Peyer's patch (tissue), 4 donors: ENCODE data around the gene CDH4.

Source experiments
- CTCF ChIP-seq, 6 experiments: fragments of 450-650 bp in 4 of 6; fragments of 200-600 bp in 2 of 6; sonication (generic) in 1 of 6; IDR thresholded peaks; one replicate each; pipeline ENCODE4 v1.5.1; 2017 to 2019; ENCODE audit warnings: antibody characterized with exemption in 6 of 6, mild to moderate bottlenecking in 3 of 6, moderate library complexity in 1 of 6
- POLR2A ChIP-seq, 2 donors: fragments of 450-650 bp; IDR thresholded peaks; one replicate each; pipeline ENCODE4 v1.5.1; 2017; ENCODE audit warnings: antibody characterized with exemption in 2 of 2, mild to moderate bottlenecking in 2 of 2, moderate library complexity in 2 of 2

DNA sequence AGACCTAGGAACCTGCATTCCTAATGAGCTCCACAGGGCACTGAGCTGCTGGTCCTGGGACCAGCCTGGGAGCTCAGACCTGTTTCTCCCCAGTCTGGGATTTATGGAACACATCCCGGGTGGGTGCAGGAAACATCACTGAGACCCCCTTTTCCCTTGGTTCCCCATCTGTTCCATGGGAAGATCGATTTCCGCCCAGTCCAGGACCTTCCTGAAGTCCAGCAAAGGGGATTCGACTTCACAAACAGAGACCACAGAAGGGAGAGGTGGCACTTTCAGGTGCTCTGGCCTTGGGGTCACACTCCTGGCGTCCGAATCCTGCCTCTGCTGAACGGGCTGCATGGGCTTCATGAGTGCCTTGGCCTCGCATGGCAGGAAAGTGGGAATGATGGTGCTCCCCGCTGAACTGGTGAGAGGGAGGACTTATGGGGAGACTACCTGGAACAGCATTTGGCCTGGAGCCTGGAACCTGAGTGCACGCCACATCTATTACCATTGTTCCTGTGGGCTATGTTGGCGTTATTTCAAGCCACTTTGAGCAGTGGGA lies 517.3 kb downstream of the CDH4 start:
- TF ChIP-seq CTCF (IDR thresholded peaks at IDR 0.05): no peak
- no peak for TF ChIP-seq POLR2A (IDR thresholded peaks at IDR 0.05)
